ENCODE measurements around the gene MAP3K13. TPM values are rescaled to one million over a fixed set of nuclear protein-coding genes. Genes with fewer than 3 reads are reported as not detected.
"Not testable (repeated sequence)": the region's sequence is repeated elsewhere in the genome, so short reads cannot be mapped to it uniquely, and the experiment has no call there.

The MAP3K13 gene
- total RNA-seq, 4 donors from 2014 or later = 12.8 to 44.9 (median 19.6) TPM

GRCh38 chr3:185460309-185460708 lies 97.4 kb downstream of the MAP3K13 start:
- TF ChIP-seq, protein P1, sequence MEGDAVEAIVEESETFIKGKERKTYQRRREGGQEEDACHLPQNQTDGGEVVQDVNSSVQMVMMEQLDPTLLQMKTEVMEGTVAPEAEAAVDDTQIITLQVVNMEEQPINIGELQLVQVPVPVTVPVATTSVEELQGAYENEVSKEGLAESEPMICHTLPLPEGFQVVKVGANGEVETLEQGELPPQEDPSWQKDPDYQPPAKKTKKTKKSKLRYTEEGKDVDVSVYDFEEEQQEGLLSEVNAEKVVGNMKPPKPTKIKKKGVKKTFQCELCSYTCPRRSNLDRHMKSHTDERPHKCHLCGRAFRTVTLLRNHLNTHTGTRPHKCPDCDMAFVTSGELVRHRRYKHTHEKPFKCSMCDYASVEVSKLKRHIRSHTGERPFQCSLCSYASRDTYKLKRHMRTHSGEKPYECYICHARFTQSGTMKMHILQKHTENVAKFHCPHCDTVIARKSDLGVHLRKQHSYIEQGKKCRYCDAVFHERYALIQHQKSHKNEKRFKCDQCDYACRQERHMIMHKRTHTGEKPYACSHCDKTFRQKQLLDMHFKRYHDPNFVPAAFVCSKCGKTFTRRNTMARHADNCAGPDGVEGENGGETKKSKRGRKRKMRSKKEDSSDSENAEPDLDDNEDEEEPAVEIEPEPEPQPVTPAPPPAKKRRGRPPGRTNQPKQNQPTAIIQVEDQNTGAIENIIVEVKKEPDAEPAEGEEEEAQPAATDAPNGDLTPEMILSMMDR (IDR thresholded peaks at IDR 0.05) = no peak
- TF ChIP-seq POLR2A (IDR thresholded peaks at IDR 0.05; ENCODE audit: low read depth) = no peak
- TF ChIP-seq POLR2AphosphoS5 (IDR thresholded peaks at IDR 0.05) = no peak
- TF ChIP-seq EP300 (IDR thresholded peaks at IDR 0.05) = no peak
- Histone ChIP-seq H3K27me3 (no peaks in the 10 kb centered on the region), H3K27ac (replicated peaks in 1 of 4) (no peak overlapping the region), H3K4me1 (no peaks in the 10 kb centered on the region), H3K9me3 (no peaks in the 10 kb centered on the region), H3K4me3 (no peak overlapping the region), H3K36me3 (peaks cover 0 to 27% (median 12%) of the 10 kb centered on the region in 4 donors)
- WGBS = 91% methylated on average over 5 of the region's 5 CpGs
- DNase-seq (ENCODE audit: extremely low spot score) = no peak
- intact Hi-C loops (cut with DNase I) = no loop called here

- no peaks in the 10 kb centered on the region for H3K27me3 ChIP-seq
- 83% methylated on average over 6 of the region's 6 CpGs for WGBS
- TF ChIP-seq EP300 (IDR thresholded peaks at IDR 0.05) = no peak
- no peak for TF ChIP-seq POLR2A (IDR thresholded peaks at IDR 0.05; ENCODE audit: low read depth)
- no peak for TF ChIP-seq POLR2AphosphoS5 (IDR thresholded peaks at IDR 0.05)
- intact Hi-C loops (cut with DNase I) = no loop called here
- H3K4me1 ChIP-seq = no peaks in the 10 kb centered on the region
- H3K9me3 ChIP-seq = no peaks in the 10 kb centered on the region
- H3K4me3 ChIP-seq = no peak overlapping the region
- H3K27ac ChIP-seq (replicated peaks in 1 of 4) = no peak overlapping the region
- no peak for DNase-seq (ENCODE audit: extremely low spot score)
- peaks cover 0 to 32% (median 17%) of the 10 kb centered on the region in 4 donors for H3K36me3 ChIP-seq
Measured at GRCh38 chr3:185460719-185461350, 97.9 kb downstream of the MAP3K13 start.

- WGBS = 91% methylated on average over 9 of the region's 9 CpGs
- no peak for DNase-seq (ENCODE audit: extremely low spot score)
- Histone ChIP-seq H3K36me3 (peaks cover 0 to 69% (median 42%) of the 10 kb centered on the region in 4 donors), H3K9me3 (no peaks in the 10 kb centered on the region), H3K4me1 (no peaks in the 10 kb centered on the region), H3K27ac (replicated peaks in 1 of 4) (no peak overlapping the region), H3K27me3 (no peaks in the 10 kb centered on the region), H3K4me3 (no peak overlapping the region)
- TF ChIP-seq EP300 (IDR thresholded peaks at IDR 0.05) (no peak), POLR2AphosphoS5 (IDR thresholded peaks at IDR 0.05) (no peak), POLR2A (IDR thresholded peaks at IDR 0.05; ENCODE audit: low read depth) (no peak)
- TF ChIP-seq, protein P1 (IDR thresholded peaks at IDR 0.05) = no peak
- intact Hi-C loops (cut with DNase I) = no loop called here
Measured at GRCh38 chr3:185465471-185465870, 102.5 kb downstream of the MAP3K13 start.

DNA sequence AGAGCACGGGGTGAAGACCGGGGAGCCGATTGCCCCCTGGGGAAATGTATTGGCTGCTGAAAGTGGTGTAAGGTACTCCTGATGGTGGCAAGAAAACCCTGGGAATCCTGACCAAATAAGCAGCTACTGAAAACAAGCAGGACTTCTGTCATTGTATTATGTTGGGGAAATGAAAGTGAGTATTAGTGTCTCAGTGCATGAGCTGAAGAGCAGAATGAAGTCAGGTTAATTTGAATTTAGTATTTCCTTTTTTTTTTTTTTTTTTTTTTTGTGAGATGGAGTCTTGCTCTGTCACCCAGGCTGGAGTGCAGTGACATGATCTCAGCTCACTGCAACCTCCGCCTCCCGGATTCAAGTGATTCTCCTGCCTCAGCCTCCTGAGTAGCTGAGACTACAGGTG lies 103.2 kb downstream of the MAP3K13 start:
- peaks cover 0 to 69% (median 42%) of the 10 kb centered on the region in 4 donors for H3K36me3 ChIP-seq
- 96% methylated on average over 4 of the region's 5 CpGs for WGBS
- DNase-seq (ENCODE audit: extremely low spot score); H3K9me3 ChIP-seq; H3K27ac ChIP-seq (replicated peaks in 1 of 4); H3K27me3 ChIP-seq; intact Hi-C loops (cut with DNase I); H3K4me1 ChIP-seq; H3K4me3 ChIP-seq: not testable (repeated sequence)

GRCh38 chr3:185469542-185469941 lies 106.6 kb downstream of the MAP3K13 start:
- WGBS = 84% methylated on average over 3 of the region's 3 CpGs
- Histone ChIP-seq H3K36me3 (peaks cover 5 to 82% (median 56%) of the 10 kb centered on the region in 4 donors), H3K27ac (replicated peaks in 1 of 4) (no peak overlapping the region), H3K4me3 (no peak overlapping the region), H3K27me3 (no peaks in the 10 kb centered on the region), H3K4me1 (no peaks in the 10 kb centered on the region), H3K9me3 (no peaks in the 10 kb centered on the region)
- TF ChIP-seq POLR2A (IDR thresholded peaks at IDR 0.05; ENCODE audit: low read depth) (no peak), POLR2AphosphoS5 (IDR thresholded peaks at IDR 0.05) (no peak), EP300 (IDR thresholded peaks at IDR 0.05) (no peak)
- TF ChIP-seq, protein P1 (IDR thresholded peaks at IDR 0.05) = no peak
- no peak for DNase-seq (ENCODE audit: extremely low spot score)
- intact Hi-C loops (cut with DNase I) = no loop called here

GRCh38 chr3:185470323-185470722 lies 107.4 kb downstream of the MAP3K13 start:
- Histone ChIP-seq H3K4me3 (no peak overlapping the region), H3K4me1 (no peaks in the 10 kb centered on the region), H3K36me3 (peaks cover 5 to 82% (median 54%) of the 10 kb centered on the region in 4 donors), H3K9me3 (no peaks in the 10 kb centered on the region), H3K27me3 (no peaks in the 10 kb centered on the region), H3K27ac (replicated peaks in 1 of 4) (no peak overlapping the region)
- WGBS = 85% methylated on average over 3 of the region's 3 CpGs
- TF ChIP-seq POLR2A (IDR thresholded peaks at IDR 0.05; ENCODE audit: low read depth) (no peak), EP300 (IDR thresholded peaks at IDR 0.05) (no peak), POLR2AphosphoS5 (IDR thresholded peaks at IDR 0.05) (no peak)
- TF ChIP-seq, protein P1 (IDR thresholded peaks at IDR 0.05) = no peak
- no peak for DNase-seq (ENCODE audit: extremely low spot score)
- intact Hi-C loops (cut with DNase I) = no loop called here

Data from esophagus muscularis mucosa (tissue), 4 donors.